SK-N-MC (cell line): ENCODE measurements around the gene ZNF865.

Experiments
- EZH2 ChIP-seq: fragments of 200-600 bp; sonication (generic); IDR thresholded peaks from one replicate; pipeline ENCODE4 v1.6.1; 2017; ENCODE audit warnings: antibody characterized with exemption
- FOXP2 ChIP-seq: optimal IDR thresholded peaks from 2 replicates; pipeline ENCODE3; 2011; ENCODE audit warnings: mild to moderate bottlenecking, moderate library complexity; ENCODE audit not compliant: insufficient read depth; ENCODE audit errors: extremely low read length, control extremely low read depth
- POLR2AphosphoS5 ChIP-seq: IDR thresholded peaks from 2 replicates; pipeline ENCODE4 v1.6.1; 2012; ENCODE audit warnings: mild to moderate bottlenecking, low read depth, low read length, borderline replicate concordance

- TF ChIP-seq POLR2AphosphoS5, result no peak
- no peak for TF ChIP-seq EZH2
- TF ChIP-seq FOXP2, result no peak
These were observed 38.9 kb downstream of the ZNF865 start for GRCh38 chr19:55644191-55644833.
